CD4-positive, alpha-beta T cell treated with Interleukin-4 for 4 hours (primary cell): Measurements from ENCODE around the gene MMP13.
"Not testable (repeated sequence)": the region's sequence is repeated elsewhere in the genome, so short reads cannot be mapped to it uniquely, and the experiment has no call there.

Experiments
- DNase-seq: peaks from one replicate; pipeline ENCODE4 v3.0.0-alpha.2; 2020

The MMP13 gene

DNA sequence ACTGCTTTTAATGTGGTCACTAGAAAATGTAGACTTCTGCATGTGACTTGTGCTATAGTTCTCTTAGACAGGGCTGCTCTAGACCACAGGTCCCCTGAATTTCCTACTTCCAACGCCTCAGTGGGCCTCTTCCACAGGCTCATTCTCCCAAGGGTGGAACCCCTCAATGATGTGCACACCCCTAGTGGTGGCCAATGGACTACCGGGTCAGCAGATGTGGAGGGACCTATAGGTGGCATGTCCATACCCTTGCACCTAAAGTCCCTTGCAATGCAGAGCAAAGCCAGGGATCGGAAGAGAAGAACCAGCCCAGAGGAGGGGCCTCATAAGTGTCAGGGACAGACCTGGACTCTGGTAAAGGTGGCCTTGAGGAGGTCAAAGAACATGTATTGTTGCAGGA, 20.0 kb downstream of the MMP13 start:
- DNase-seq = no peak

DNA sequence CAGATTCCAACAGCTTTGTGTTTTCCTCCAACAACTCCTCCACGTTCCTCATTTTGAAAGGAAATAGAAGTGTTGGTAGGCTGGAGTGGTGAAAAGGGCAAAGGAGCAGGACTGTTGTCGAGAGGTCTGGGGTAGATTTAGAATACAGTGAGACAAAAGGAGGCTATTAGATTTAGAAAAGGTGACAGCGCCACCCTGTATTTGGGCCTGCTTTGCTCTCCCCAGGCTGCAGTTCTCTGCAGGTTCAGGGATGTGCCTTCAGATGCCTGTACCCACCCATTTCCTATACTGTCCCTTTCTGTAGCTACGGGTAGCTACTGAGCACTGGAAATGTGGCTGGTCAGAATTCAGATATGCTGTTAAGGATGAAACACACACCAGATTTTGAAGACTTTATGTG, 20.8 kb downstream of the MMP13 start:
- no peak for DNase-seq

DNA sequence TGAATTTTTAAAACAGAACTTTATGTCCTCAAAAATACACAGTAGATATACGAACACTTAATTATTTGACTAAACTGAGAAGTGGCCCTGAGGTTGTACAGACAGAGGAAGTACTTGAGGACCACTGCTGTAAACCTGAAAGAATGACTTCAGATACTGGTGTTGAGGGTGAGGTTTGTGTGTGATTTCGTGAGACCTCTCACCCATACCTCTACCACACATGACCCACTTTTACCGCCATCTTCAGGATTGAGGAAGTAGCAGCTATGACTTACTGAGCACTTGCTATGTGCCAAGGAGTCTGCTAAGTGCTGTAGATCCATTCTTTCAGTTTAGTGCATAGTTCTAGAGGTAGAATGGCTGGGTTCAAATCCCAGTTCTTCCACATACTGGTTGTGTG, 21.9 kb downstream of the MMP13 start:
- no peak for DNase-seq

DNA sequence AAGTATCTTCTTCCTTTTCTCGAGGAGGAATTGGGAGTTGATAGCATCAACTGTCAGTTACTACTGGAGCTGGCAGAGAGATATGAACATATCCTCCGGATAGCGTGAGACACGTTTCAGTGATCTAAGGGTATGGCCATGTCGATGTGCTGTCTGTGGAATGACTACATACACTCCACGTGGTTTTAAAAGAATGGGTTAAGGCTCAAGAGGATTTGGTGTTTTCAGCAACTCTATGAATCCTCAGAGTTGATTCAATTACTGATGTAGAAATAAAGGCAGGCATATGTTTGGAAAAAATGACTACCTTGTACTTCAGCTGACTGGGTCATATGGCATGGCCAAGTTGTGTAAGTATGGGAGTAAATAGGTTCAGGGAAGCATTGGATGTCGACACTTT, 22.9 kb downstream of the MMP13 start:
- DNase-seq = no peak

DNA sequence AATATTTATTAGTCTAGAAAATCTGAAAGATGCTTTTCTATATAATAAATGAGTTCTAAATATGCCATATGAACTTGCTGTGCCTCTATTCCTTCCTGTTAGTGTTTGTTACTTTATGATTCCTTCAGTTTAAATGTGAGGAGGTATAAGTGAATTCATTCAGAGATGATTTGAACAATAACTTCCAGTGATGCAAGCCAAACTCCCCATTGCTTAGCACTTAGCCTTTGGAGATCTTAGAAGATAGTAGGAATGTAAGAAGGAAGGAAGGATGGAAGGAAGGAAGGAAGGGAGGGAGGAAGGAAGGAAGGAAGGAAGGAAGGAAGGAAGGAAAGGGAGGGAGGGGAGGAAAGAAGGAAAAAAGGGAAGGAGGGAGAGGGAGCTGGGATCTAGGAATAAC, 25.1 kb downstream of the MMP13 start:
- no peak for DNase-seq

DNA sequence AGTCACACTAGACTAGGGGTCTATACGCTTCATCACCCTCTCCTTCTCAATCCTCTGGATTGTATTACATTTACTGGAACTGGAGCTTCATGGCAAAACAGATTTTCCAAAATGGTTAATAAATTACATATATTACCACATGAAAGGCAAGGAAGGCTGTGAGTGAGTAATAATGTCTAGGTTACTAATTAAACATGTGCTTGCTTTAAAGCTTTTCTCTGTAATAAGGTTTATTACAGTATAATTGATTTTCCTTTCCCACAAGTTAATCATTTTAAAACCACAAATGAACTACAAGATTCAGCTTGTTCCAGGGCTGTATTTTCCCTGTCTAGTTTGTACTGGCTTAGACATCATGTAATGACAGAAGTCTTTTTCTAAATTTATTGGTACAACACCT, 25.6 kb downstream of the MMP13 start:
- no peak for DNase-seq

DNA sequence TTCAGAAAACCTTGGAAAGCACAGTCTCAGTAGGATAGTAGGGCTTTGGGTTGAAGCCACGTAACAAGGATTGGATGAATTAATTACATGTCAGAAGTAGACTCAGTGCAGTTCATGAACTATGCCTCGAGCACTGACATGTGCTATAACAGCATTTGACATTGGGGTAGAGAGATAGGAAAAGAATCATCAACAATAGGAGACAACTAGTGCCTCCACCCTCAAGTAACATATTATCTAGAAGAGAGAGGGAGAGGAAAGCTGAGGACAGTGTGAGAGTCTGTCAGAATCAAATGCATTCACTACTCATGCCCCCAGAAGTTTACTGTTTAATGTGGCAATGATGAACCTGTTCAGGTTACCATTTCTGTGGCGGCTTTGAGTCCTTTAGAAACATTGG, 26.4 kb downstream of the MMP13 start:
- no peak for DNase-seq

DNA sequence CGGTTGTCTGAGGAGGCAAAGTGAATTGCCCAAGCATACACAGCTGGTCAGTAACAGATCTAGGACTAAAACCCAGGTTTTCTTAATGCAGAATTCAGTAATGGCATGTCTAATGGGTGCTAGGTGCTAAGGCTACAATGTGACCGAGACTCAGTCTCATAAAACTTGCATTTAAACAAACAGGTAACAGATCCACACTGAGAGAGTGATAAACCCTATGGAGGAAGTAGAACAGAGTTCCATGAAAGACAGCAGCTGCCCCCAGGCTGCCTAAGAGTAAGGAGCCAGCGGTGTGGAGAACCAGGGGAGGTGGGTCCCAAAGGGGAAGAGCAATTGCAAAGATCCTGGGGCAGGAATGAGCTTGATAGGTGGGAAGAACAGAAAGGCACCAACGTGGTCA, 27.3 kb downstream of the MMP13 start:
- no peak for DNase-seq

DNA sequence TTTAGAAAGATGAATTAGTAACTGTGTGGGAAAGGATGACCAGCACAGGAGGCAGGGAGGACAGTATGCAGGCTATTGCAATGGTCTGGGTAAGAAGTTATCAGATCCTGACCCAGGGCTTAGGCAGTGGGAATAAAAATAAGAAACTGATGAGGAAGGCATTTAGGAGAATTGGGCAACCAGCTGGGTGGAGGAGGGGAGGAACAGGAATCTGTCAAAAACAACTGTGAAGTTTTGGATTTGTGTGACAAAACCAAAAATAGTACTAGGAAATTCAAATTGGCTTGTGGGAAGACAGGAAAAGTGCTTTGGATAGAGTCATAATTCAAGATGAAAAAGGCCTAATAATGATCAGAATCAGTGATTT, 27.9 kb downstream of the MMP13 start:
- DNase-seq = no peak

DNA sequence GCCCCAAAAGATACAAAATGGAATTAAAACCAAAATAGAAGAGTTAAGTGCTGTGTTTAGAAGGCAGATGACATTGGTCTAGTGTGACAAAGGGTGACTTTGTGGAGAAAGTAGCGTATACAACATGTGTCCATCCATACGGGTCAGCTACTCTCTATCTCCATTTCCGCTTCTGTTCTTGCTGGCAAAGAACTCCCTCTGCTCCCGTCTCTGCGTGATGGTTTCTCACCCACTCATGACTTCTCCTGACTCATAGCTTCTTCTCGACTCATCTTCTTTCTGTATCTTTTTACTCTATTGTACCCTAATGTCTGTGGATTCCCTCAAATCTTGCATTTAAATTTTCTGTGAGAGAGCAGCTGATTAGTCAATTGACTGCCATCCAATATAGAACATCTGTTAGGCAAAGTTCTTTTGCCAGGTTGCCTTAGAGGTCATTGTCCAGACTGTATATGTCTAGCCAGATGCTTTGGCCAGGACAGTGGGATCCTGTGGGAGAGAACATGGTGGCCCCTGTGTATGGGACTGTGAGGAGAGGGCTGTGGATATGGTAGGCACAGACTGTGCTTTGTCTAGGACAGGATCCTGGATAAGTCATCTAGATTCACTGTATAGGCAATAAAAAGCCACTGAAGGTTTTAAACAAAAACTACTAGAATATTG, 28.4 kb downstream of the MMP13 start:
- DNase-seq = no peak

DNA sequence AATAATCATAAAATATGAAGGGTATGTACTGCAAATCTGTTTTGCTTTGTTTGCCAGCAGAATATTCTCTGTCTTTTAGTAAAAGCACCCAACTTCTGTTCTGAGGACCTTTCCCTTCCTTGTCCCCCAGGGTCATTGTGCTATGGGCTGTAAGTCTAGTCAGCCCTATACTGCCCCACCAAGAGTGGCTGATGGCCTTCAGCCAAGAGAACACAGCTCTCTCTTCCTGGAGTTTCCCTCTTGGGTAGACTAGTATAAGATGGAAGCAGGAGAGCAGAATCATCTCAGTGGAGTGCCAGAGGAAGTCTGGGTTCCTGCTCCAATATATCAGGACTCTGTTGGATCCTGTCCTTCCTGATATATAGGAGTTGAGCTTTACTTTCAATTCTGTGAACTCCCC, 29.0 kb downstream of the MMP13 start:
- no peak for DNase-seq

DNA sequence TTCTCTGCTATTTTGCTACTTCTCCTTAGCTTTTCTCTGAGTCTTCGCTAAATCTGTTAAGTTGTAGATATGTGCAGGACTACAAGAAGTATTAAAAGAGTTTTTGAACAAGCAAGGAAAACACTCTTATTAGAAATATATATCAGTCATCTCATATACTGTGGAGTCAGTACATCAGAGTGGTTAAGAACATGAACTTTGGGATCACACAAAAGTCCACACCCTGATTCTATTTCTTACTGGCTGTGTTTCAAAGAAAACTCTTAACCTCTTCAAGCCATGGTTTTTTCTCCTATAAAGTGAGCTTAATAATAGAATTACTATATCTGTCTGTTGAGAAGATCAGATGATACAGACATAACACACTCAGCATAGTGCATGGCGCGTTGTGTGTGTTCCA, 29.5 kb downstream of the MMP13 start:
- no peak for DNase-seq

DNA sequence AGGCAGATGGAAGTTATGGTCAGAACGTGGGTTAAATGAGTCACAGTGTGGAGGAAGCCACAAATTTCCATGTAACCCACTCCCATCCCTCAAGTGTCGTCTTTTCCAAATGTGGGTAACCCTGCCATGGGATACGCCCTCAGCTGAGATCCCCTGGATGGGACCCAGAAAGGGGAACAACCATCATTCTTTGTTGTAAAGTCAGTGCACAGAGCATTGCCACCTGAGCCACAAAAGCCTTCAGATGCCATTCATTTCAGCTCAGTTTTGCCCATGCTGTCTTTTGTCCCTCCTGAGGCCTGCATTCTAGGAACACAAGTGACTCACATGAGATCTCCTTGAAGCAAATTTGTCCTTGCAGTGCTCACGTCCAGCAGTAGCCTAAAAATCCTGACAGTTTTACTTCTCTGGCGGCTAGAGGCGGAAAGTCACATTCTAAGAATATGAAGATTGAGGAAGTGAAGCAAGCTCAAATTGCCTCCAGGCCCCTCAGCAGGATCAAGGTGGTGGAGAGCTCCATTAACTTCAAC, 30.6 kb downstream of the MMP13 start:
- DNase-seq = peak; percentile 5

DNA sequence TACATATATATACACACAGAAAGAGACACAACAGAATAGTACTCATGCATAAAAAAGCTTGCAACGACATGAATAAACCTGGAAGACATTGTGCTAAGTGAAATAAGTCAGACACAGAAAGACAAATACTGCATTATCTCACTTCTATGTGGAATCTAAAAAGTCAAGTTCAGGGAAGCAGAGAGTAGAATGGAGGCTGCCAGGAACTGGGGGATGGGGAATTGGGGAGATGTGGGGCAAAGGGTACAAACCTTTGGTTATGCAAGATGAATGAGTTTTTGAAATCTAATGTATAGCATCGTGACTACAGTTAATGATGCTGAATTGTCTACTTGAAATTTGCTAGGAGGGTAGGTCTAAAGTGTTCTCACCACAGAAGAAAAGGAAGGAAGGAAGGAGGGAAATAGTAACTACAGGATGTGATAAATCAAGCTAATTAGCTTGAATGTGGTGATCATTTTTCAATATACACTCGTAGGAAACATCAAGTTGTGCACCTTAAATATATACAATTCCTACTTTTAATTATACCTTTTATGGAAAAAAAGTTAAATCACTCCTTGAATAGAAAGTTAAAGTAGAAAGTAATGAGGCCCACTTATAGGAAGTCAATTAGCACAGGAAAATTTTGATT, 33.8 kb downstream of the MMP13 start:
- DNase-seq = no peak

DNA sequence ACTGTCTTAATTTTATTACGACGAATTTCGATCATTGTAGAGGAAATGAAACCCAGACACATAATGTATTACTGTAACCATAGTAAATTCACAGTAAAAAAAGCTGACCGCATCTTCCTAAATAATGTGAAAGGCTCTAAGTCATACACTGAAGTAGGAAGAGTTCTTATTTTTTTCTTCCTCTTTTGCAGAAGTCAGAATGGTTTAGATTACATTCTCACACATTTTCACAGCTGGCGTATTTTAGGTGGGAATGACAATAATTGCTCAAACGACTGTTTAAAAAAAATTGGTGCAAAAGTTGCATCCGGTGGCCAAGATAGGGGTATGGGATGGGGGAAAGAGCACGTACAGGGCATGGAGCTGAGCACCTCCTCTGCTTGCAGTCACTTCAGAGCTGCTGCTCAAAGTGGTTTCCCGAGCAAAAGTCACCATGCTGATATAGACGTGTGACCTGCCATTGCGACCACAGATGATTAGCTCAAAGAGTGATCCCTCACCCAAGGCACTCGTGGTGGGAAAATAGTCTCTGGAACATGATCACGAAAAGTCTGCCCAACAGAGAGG, 35.3 kb downstream of the MMP13 start:
- no peak for DNase-seq

DNA sequence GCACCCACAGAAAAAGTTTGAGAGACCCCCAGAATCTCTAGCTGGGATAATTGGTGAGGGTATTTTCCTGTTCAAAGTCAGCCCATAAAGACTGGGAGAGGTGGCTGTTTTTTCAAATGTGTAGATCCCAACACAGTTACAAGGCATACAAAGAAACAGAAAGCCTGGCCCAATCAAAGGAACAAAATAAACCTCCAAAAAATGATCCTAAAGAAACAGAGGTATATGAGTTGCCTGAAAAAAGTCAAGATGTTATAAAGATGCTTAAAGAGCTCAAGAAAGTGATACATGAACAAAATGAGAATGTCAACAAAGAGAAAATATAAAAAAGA, 40.5 kb downstream of the MMP13 start:
- no peak for DNase-seq

DNA sequence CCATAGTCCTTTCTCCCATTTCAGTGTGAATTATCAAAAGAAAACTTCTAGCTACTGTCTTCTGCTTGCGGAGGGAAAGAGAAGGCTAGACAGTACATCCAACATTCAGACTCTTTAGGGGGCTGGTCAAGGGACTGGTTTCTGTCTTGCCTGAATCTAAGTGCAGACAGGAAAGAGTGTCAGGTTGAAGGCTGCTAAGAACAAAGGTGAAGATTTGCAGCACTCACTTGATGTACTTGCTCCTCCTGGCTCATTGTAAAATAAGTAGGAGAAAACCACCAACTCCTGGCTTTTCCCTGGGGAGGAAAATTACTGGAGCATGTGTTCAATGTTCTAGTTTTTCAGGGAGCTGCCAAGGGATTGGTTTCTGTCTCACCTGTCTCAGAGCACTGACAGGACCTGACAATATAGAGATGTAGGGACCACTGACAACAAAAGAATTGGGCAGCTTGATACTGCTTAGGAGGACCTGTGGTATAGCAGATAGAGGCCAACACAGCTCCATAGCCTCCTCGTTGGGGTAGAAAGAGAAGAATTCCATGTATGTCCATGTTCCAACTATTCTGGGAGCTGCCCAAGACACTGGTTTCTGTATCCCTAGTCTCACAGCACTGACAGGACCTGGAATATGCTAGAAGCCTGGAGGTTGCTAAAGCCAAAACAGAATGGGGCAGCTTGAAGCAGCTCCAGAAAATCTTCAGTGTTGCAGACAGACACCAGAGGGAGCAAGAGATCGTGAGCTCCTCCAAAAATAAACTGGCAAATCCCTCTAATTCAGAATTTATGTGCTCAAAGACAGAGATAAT, 41.1 kb downstream of the MMP13 start:
- no peak for DNase-seq

DNA sequence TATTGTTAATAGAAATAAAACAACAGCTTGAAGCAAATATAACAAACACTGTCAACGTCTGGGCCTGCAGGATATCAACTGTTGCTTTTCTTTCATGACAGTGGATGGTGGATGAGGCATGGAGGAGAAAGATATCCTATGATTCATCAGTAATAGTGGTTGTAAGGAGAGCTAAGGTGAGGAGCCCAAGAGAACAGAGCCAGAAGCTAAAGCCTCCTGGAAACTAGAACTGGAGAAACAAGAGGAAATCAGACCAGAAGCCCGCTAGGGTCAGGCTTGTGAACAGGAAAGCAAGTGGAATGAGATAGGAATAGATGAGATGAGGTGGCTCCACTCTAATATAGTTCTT, 43.1 kb downstream of the MMP13 start:
- DNase-seq = no peak

DNA sequence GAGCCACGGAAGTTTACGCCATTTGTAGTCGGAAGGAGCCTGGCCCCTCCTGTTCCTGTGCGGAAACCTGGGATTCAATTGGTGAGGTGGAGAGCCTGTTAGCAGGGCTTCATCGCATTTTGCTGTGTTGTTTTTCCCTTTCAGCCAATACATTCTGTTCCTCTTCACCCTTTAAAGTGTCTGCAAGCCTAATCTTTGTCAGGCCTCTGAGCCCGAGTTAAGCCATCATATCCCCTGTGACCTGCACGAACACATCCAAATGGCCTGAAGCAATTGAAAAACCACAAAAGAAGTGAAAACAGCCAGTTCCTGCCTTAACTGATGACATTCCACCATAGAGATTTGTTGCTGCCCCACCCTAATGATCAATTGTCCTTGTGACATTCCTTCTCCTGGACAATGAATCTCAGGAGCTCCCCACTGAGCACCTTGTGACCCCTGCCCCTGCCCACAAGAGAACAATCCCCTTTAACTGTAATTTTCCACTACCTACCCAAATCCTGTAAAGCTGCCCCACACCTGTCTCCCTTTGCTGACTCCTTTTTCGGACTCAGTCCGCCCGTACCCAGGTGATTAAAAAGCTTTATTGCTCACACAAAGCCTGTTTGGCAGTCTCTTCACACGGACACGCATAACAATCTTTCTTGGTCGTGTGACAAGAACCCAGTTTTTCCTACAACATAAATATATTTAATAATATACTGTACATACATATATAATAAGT, 43.6 kb downstream of the MMP13 start:
- DNase-seq = no peak

DNA sequence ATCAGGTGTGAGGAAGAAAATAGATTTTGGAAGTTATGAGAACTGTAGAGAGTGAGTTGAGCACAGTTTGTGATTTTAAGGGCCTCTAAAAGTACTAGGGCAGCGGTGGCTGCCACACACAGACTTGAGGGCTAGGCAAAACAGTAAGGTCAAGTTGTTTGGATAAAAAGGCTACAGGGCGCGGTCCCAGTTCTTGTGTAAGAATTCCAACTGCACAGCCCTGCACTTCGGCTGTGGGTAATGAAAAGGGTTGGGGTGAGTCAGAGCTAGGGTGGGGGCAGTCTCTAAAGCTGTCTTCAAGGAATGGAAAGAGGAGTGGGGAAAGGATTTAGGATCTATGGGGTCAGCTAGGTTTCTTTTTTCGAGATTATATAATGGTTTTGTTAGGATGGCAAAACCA, 49.7 kb downstream of the MMP13 start:
- DNase-seq = not testable (repeated sequence)

DNA sequence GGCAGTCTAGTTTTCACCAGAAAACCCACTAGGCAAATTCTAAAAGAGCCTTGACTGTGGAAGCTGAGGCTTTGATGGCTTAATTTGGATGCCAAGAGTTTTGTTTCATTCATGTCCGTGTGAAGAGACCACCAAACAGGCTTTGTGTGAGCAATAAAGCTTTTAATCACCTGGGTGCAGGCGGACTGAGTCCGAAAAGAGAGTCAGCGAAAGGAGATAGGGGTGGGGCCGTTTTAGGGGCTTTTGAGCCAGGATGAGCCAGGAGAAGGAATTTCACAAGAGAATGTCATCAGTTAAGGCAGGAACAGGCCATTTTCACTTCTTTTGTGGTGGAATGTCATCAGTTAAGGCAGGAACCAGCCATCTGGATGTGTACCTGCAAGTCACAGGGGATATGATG, 51.6 kb downstream of the MMP13 start:
- DNase-seq = not testable (repeated sequence)

DNA sequence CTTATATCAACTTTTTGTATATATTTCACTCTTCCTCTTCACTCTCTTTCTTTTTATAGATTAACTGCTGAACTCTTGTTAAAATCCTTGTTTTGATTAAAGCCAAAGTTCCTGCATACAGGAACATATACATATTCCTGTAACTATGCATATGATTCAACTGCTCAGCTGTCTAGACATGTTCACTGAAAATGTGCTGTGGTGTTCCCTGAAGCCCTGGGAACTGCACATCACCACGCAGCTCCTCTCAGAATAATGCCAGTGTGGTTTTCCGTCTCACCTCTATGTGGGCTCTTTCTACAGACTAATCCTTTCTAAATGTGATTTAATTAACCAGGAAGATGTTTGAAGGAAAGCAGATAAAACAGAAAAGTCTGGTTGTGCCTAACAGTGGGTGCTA, 55.2 kb downstream of the MMP13 start:
- no peak for DNase-seq
